ENCODE measurements around the gene EPOP. TPM values are rescaled to one million over a fixed set of nuclear protein-coding genes. Genes with fewer than 3 reads are reported as not detected.

EPOP gene
- total and polyA plus RNA-seq, 2 of the 13 experiments (the other 11 are each of a cell fraction or from before 2014, with no cell fraction given) = 14.7 to 37.8 TPM

DNA sequence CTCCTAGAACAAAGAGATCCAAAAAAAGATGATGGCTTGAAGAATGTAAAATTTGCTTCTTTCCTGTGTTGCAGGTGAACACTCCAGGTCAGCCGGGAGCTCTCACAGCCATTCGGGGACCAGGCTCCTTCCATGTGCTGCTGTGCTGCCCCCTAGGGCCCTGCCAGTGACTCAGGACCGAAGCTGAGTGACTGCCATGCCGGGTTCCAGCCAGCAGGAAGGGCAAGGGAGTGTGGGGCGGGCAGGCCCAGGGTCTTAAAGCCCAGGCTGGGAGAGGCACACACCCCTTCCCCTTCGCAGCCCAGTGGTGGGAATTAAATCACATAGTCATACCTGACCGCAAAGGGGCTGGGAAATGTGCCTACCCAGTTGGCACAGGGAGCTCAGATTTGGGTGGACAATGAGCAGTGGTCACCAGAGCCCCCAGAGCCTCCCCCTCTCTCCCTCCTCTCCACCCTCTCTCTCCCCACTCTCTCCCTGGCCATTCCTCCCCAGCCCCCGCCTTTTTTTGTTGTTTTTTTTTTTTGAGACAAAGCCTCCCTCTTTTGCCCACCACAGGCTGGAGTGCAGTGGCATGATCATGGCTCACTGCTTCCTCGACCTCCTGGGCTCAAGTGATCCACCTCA is 11.5 kb downstream of the EPOP start (continued):
- TF ChIP-seq, protein P1, sequence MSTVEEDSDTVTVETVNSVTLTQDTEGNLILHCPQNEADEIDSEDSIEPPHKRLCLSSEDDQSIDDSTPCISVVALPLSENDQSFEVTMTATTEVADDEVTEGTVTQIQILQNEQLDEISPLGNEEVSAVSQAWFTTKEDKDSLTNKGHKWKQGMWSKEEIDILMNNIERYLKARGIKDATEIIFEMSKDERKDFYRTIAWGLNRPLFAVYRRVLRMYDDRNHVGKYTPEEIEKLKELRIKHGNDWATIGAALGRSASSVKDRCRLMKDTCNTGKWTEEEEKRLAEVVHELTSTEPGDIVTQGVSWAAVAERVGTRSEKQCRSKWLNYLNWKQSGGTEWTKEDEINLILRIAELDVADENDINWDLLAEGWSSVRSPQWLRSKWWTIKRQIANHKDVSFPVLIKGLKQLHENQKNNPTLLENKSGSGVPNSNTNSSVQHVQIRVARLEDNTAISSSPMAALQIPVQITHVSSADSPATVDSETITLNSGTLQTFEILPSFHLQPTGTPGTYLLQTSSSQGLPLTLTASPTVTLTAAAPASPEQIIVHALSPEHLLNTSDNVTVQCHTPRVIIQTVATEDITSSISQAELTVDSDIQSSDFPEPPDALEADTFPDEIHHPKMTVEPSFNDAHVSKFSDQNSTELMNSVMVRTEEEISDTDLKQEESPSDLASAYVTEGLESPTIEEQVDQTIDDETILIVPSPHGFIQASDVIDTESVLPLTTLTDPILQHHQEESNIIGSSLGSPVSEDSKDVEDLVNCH (CRISPR knock-in tag; IDR thresholded peaks at IDR 0.05) = no peak
- 0 out of 2 replicates have a peak, but pooled peaks have one; percentile 36 for TF ChIP-seq GPN1 (CRISPR knock-in tag; IDR thresholded peaks at IDR 0.05; ENCODE audit: borderline replicate concordance)
- TF ChIP-seq ZNF589 (CRISPR knock-in tag; conservative IDR thresholded peaks at IDR 0.05) = no peak
- peak; percentile 94 for TF ChIP-seq ELF3 (CRISPR knock-in tag; IDR thresholded peaks at IDR 0.05)
- TF ChIP-seq SMYD3 (CRISPR knock-in tag; IDR thresholded peaks at IDR 0.05) = no peak
- TF ChIP-seq ZNF614 (CRISPR knock-in tag; IDR thresholded peaks at IDR 0.05; ENCODE audit: borderline replicate concordance) = peak; percentile 91; the same call in 1 of the 2 replicates
- no peak for TF ChIP-seq RFX5 (IDR thresholded peaks at IDR 0.05; ENCODE audit: low read depth, low read length)
- TF ChIP-seq, protein P2, sequence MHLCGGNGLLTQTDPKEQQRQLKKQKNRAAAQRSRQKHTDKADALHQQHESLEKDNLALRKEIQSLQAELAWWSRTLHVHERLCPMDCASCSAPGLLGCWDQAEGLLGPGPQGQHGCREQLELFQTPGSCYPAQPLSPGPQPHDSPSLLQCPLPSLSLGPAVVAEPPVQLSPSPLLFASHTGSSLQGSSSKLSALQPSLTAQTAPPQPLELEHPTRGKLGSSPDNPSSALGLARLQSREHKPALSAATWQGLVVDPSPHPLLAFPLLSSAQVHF (CRISPR knock-in tag; IDR thresholded peaks at IDR 0.05) = no peak
- TF ChIP-seq ATAD3A (CRISPR knock-in tag; IDR thresholded peaks at IDR 0.05) = no peak
- TF ChIP-seq ZNF567 (CRISPR knock-in tag; IDR thresholded peaks at IDR 0.05; ENCODE audit: borderline replicate concordance) = 0 out of 2 replicates have a peak, but pooled peaks have one; percentile 75
- TF ChIP-seq, protein P3, sequence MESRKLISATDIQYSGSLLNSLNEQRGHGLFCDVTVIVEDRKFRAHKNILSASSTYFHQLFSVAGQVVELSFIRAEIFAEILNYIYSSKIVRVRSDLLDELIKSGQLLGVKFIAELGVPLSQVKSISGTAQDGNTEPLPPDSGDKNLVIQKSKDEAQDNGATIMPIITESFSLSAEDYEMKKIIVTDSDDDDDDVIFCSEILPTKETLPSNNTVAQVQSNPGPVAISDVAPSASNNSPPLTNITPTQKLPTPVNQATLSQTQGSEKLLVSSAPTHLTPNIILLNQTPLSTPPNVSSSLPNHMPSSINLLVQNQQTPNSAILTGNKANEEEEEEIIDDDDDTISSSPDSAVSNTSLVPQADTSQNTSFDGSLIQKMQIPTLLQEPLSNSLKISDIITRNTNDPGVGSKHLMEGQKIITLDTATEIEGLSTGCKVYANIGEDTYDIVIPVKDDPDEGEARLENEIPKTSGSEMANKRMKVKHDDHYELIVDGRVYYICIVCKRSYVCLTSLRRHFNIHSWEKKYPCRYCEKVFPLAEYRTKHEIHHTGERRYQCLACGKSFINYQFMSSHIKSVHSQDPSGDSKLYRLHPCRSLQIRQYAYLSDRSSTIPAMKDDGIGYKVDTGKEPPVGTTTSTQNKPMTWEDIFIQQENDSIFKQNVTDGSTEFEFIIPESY (CRISPR knock-in tag; IDR thresholded peaks at IDR 0.05) = peak; percentile 90
- 0 out of 2 replicates have a peak, but pooled peaks have one; percentile 25 for TF ChIP-seq PHF21A (CRISPR knock-in tag; IDR thresholded peaks at IDR 0.05)
- TF ChIP-seq, protein P4, sequence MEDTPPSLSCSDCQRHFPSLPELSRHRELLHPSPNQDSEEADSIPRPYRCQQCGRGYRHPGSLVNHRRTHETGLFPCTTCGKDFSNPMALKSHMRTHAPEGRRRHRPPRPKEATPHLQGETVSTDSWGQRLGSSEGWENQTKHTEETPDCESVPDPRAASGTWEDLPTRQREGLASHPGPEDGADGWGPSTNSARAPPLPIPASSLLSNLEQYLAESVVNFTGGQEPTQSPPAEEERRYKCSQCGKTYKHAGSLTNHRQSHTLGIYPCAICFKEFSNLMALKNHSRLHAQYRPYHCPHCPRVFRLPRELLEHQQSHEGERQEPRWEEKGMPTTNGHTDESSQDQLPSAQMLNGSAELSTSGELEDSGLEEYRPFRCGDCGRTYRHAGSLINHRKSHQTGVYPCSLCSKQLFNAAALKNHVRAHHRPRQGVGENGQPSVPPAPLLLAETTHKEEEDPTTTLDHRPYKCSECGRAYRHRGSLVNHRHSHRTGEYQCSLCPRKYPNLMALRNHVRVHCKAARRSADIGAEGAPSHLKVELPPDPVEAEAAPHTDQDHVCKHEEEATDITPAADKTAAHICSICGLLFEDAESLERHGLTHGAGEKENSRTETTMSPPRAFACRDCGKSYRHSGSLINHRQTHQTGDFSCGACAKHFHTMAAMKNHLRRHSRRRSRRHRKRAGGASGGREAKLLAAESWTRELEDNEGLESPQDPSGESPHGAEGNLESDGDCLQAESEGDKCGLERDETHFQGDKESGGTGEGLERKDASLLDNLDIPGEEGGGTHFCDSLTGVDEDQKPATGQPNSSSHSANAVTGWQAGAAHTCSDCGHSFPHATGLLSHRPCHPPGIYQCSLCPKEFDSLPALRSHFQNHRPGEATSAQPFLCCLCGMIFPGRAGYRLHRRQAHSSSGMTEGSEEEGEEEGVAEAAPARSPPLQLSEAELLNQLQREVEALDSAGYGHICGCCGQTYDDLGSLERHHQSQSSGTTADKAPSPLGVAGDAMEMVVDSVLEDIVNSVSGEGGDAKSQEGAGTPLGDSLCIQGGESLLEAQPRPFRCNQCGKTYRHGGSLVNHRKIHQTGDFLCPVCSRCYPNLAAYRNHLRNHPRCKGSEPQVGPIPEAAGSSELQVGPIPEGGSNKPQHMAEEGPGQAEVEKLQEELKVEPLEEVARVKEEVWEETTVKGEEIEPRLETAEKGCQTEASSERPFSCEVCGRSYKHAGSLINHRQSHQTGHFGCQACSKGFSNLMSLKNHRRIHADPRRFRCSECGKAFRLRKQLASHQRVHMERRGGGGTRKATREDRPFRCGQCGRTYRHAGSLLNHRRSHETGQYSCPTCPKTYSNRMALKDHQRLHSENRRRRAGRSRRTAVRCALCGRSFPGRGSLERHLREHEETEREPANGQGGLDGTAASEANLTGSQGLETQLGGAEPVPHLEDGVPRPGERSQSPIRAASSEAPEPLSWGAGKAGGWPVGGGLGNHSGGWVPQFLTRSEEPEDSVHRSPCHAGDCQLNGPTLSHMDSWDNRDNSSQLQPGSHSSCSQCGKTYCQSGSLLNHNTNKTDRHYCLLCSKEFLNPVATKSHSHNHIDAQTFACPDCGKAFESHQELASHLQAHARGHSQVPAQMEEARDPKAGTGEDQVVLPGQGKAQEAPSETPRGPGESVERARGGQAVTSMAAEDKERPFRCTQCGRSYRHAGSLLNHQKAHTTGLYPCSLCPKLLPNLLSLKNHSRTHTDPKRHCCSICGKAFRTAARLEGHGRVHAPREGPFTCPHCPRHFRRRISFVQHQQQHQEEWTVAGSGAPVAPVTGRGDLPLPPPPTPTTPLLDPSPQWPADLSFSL (CRISPR knock-in tag; IDR thresholded peaks at IDR 0.05) = peak; percentile 62; the same call in 1 of the 2 replicates
- TF ChIP-seq NAIF1 (CRISPR knock-in tag; IDR thresholded peaks at IDR 0.05; ENCODE audit: borderline replicate concordance) = no peak
- no peak for TF ChIP-seq ATF1 (CRISPR knock-in tag; IDR thresholded peaks at IDR 0.05)
- no peak for TF ChIP-seq ZSCAN12 (CRISPR knock-in tag; IDR thresholded peaks at IDR 0.05)
- no peak for TF ChIP-seq TBX3 (IDR thresholded peaks at IDR 0.05; ENCODE audit: borderline replicate concordance)
